Activated T-helper 2 cell treated with anti-CD3 and anti-CD28 coated beads, Interferon-gamma antibody, Interleukin-2, Interleukin-4, amounts not matched to agents 10 μg/mL and 5 μg/mL and 100 μg/mL, durations not matched to agents 14 hours and 24 hours and 36 hours (primary cell): ENCODE data around the gene PC. TPM values are rescaled to one million over a fixed set of nuclear protein-coding genes. Genes with fewer than 3 reads are reported as not detected.
A peak's percentile ranks its signal among the peaks of the same experiment; 100 is the strongest.

ENCODE experiments used
- DNase-seq: peaks from one replicate; pipeline ENCODE4 v3.0.0; 2021; ENCODE audit warnings: low spot score
- H3K27ac Mint-ChIP-seq: one replicate; pipeline ENCODE4 v1.8.0; 2021; ENCODE audit warnings: mixed read lengths
- H3K27me3 Mint-ChIP-seq: one replicate; pipeline ENCODE4 v1.8.0; 2021; ENCODE audit warnings: low read depth, mixed read lengths
- H3K36me3 Mint-ChIP-seq: one replicate; pipeline ENCODE4 v1.8.0; 2021; ENCODE audit warnings: low read depth, mixed read lengths
- H3K4me1 Mint-ChIP-seq: one replicate; pipeline ENCODE4 v1.8.0; 2021; ENCODE audit warnings: low read depth, mixed read lengths
- H3K4me3 Mint-ChIP-seq: one replicate; pipeline ENCODE4 v1.8.0; 2021; ENCODE audit warnings: low read depth, mild to moderate bottlenecking, moderate library complexity, mixed read lengths
- H3K9me3 Mint-ChIP-seq: one replicate; pipeline ENCODE4 v1.8.0; 2021; ENCODE audit warnings: mixed read lengths
- intact Hi-C: fragments of 100-400 bp; cut with micrococcal nuclease; formaldehyde crosslinking; loops from one replicate; pipeline ENCODE4 v1.15.1; 2023
- total RNA-seq: library from RNA; stranded (reverse); gene quantifications from 2 replicates; pipeline ENCODE4 v1.2.3, GENCODE V29; 2022

PC gene
- total RNA-seq, 1 donor from 2014 or later: 15.4 TPM

DNA sequence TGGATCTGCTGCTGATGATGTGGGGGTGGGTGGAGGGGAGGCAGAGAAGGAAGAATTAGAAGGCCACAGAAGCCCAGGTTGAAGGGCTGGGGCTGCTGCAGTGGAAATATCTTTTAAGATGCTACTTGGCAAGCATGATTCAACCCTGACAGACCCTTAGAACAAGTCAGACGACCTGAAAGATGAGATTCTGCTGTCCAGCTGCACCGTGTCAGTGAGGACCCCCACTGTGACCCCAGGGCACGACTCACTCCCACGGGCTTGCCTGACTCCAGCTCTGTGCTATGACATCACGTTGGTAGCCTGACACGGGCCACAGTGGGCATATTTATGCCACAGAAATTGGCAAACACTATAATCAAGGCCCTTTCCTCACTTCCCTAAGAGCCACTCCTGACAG, 65.3 kb downstream of the PC start:
- H3K36me3 Mint-ChIP-seq: no peaks in the 10 kb centered on the region
- H3K27ac Mint-ChIP-seq: no peak overlapping the region
- DNase-seq: no peak
- H3K27me3 Mint-ChIP-seq: peaks cover 9% of the 10 kb centered on the region
- H3K4me1 Mint-ChIP-seq: peaks cover 12% of the 10 kb centered on the region
- no peak overlapping the region for H3K4me3 Mint-ChIP-seq
- intact Hi-C loops: loop anchor here (10.0 kb wide), 1 partner anchor 82 kb away; the partner anchor contains the start of gene C11orf86
- H3K9me3 Mint-ChIP-seq: no peaks in the 10 kb centered on the region

DNA sequence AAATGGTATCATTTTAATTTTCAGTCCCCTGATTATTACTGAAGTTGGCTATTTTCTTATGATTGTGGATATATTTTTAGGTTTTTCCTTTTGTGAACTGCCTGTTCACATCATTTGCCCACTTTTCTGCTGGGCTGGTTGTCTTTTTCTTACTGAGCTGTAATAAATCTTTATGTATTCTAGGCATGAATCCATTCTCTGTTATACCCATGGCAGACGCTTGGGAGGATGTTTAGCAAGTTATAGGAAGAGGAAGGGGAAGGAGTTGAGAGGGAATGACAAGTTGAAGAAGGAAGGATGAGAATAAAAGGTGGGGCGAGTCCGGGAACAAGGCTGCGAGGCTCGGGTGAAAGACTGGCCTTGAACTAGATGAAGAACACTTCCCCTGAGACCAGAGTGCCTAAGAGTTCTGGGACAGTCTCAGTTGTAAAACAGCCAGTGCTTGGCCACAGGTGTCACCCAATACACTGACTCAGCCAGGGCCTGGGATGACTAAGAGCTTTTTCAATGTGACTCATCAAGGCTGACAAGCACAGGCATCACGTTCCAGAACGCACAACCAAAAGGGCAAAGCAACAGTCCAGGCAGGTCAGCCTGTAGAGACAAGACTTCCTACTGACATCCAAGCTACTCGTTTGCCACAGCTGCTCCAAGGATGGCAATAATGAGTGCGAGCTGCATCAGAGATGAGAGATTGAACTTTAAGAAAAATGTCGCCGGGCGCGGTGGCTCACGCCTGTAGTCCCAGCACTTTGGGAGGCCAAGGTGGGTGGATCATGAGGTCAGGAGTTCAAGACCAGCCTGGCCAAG, 66.1 kb downstream of the PC start:
- Mint-ChIP-seq H3K4me3 (no peak overlapping the region), H3K27ac (peak overlapping the region; percentile 60), H3K9me3 (no peaks in the 10 kb centered on the region), H3K27me3 (peaks cover 9% of the 10 kb centered on the region), H3K4me1 (peaks cover 12% of the 10 kb centered on the region), H3K36me3 (no peaks in the 10 kb centered on the region)
- peak; percentile 28 for DNase-seq
- intact Hi-C loops: loop anchor here (10.0 kb wide), 1 partner anchor 83 kb away; the partner anchor contains the start of gene C11orf86

DNA sequence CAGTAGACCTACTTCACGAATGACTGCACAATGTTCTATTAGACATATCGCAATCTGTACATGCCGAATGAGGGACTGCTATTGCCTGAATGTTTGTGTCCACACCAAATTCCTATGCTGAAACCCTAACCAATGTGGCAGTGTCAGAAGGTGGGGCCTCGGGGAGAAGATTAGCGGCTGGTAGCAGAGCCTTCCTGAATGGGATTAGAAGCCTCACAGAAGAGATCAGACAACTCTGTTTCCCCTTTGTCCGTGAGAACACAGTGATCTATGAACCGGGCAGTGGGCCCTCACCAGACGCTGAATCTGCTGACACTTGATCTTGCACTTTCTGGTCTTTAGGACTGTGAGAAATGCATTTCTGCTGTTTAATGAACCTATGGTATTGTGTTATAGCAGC, 68.2 kb downstream of the PC start:
- Mint-ChIP-seq H3K27me3 (peaks cover 4% of the 10 kb centered on the region), H3K27ac (no peak overlapping the region), H3K4me3 (no peak overlapping the region), H3K4me1 (peaks cover 12% of the 10 kb centered on the region), H3K9me3 (no peaks in the 10 kb centered on the region), H3K36me3 (no peaks in the 10 kb centered on the region)
- intact Hi-C loops: loop anchor here (10.0 kb wide), 1 partner anchor 85 kb away; the partner anchor contains the start of gene C11orf86
- no peak for DNase-seq

DNA sequence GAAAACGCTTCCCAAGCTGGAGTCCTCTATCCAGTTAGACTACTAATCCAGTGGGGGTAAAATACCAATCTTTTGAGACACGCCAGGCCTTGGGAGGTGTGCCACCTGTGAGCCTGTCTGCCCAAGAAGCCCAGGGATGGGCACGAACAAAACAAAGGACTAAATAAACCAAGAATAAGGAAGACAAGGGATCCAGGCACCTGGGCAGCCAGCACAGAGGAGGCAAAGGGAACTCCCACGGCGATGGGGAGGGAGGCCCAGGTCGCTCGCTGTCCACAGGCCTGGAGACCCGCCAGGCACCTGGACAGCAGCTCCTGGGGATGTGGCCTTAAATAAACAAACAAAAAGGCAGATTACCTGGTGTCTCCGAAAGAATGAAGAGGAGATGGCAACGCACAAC, 69.9 kb downstream of the PC start:
- Mint-ChIP-seq H3K27me3 (no peaks in the 10 kb centered on the region), H3K27ac (no peak overlapping the region)
- intact Hi-C loops: no loop called here

DNA sequence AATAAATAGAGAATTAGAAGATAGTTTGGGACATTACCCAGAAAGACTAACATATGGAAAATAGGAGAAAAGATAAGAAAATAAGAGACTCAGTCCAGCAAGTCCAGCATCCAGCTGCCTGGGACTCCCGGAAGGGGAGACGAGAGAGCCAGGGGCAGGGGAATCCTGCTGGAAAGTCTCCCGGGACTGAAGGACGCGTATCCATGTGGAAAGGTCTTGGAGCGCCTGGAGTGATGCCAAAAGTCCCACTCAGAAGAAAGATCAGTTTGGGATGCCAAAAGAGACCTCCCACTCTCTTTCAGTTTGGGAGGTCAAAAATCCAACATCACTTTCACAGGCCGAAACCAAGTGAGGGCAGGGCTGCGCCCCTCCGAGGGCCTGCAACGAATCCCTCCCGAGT, 70.7 kb downstream of the PC start:
- intact Hi-C loops: no loop called here

More for the DNA sequence above, 69.9 kb downstream of the PC start:
- Mint-ChIP-seq H3K4me3 (no peak overlapping the region), H3K4me1 (peaks cover 9% of the 10 kb centered on the region), H3K36me3 (no peaks in the 10 kb centered on the region), H3K9me3 (no peaks in the 10 kb centered on the region)
- DNase-seq: no peak

GRCh38 chr11:66886671-66887221, 71.4 kb downstream of the PC start:
- no peak overlapping the region for H3K27ac Mint-ChIP-seq
- H3K4me1 Mint-ChIP-seq: peaks cover 2% of the 10 kb centered on the region
- H3K36me3 Mint-ChIP-seq: no peaks in the 10 kb centered on the region
- H3K9me3 Mint-ChIP-seq: no peaks in the 10 kb centered on the region
- no peak for DNase-seq
- H3K27me3 Mint-ChIP-seq: no peaks in the 10 kb centered on the region
- intact Hi-C loops: no loop called here
- no peak overlapping the region for H3K4me3 Mint-ChIP-seq

More for the DNA sequence above, 70.7 kb downstream of the PC start:
- Mint-ChIP-seq H3K4me3 (no peak overlapping the region), H3K4me1 (peaks cover 8% of the 10 kb centered on the region), H3K9me3 (no peaks in the 10 kb centered on the region), H3K27ac (no peak overlapping the region), H3K27me3 (no peaks in the 10 kb centered on the region), H3K36me3 (no peaks in the 10 kb centered on the region)
- DNase-seq: no peak

GRCh38 chr11:66885950-66886440, 72.2 kb downstream of the PC start:
- no peaks in the 10 kb centered on the region for H3K9me3 Mint-ChIP-seq
- peaks cover under 1% of the 10 kb centered on the region for H3K4me1 Mint-ChIP-seq
- intact Hi-C loops: no loop called here
- H3K27ac Mint-ChIP-seq: no peak overlapping the region
- no peak for DNase-seq
- no peaks in the 10 kb centered on the region for H3K36me3 Mint-ChIP-seq
- H3K27me3 Mint-ChIP-seq: no peaks in the 10 kb centered on the region
- H3K4me3 Mint-ChIP-seq: no peak overlapping the region

DNA sequence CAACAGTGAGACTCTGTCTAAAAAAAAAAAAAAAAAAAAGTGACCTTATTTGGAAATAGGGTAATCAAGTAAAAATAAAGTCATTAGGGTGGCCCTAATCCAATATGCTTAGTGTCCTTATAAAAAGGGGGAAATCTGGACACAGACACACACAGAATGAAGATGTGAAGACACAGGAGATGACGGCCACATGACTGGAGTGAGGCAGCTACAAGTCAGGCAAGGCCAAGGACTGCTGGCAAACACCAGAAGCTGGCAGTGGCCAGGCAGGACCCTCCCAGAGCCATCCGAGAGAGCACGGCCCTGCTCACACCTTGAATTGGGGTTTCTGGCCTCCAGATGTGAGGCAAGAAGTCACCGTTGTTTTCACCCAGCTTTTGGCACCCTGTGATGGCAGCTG, 72.7 kb downstream of the PC start:
- no peak for DNase-seq
- no peak overlapping the region for H3K27ac Mint-ChIP-seq
- H3K36me3 Mint-ChIP-seq: no peaks in the 10 kb centered on the region
- intact Hi-C loops: no loop called here
- no peak overlapping the region for H3K4me3 Mint-ChIP-seq
- no peaks in the 10 kb centered on the region for H3K9me3 Mint-ChIP-seq
- peaks cover 6% of the 10 kb centered on the region for H3K4me1 Mint-ChIP-seq
- no peaks in the 10 kb centered on the region for H3K27me3 Mint-ChIP-seq

DNA sequence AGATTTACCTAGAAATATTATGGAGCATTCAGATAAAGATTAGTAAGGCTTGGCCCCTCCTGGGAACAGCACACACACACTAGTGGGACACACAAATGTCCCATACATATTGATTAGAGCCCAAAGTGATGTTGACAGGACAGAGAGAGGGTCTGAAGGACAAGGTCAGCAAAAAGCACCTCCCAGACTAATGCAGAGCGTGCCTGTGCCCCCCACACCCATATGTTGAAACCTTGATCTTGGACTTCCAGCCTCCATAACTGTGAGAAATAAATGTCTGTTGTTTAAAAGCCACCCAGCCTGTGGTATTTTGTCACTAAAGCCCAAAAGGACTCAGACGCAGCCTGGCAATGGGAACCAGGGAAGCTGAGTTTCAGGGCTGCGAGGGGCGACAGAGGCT, 73.7 kb downstream of the PC start:
- no peak for DNase-seq
- H3K4me3 Mint-ChIP-seq: no peak overlapping the region
- intact Hi-C loops: no loop called here
- peaks cover 7% of the 10 kb centered on the region for H3K4me1 Mint-ChIP-seq
- H3K27ac Mint-ChIP-seq: no peak overlapping the region
- H3K9me3 Mint-ChIP-seq: no peaks in the 10 kb centered on the region
- H3K36me3 Mint-ChIP-seq: no peaks in the 10 kb centered on the region
- H3K27me3 Mint-ChIP-seq: no peaks in the 10 kb centered on the region

- DNase-seq: peak; percentile 42
- H3K27me3 Mint-ChIP-seq: no peaks in the 10 kb centered on the region
- no peak overlapping the region for H3K4me3 Mint-ChIP-seq
- no peak overlapping the region for H3K27ac Mint-ChIP-seq
- H3K36me3 Mint-ChIP-seq: no peaks in the 10 kb centered on the region
- no peaks in the 10 kb centered on the region for H3K9me3 Mint-ChIP-seq
- intact Hi-C loops: loop anchor here (2.0 kb wide), 1 partner anchor 188 kb away; no protein-coding TSS in a partner anchor
- peaks cover 7% of the 10 kb centered on the region for H3K4me1 Mint-ChIP-seq
These were observed 74.9 kb downstream of the PC start for GRCh38 chr11:66883016-66883965.

- Mint-ChIP-seq H3K36me3 (no peaks in the 10 kb centered on the region), H3K4me3 (no peak overlapping the region), H3K4me1 (peaks cover 7% of the 10 kb centered on the region), H3K9me3 (no peaks in the 10 kb centered on the region), H3K27ac (no peak overlapping the region), H3K27me3 (no peaks in the 10 kb centered on the region)
- intact Hi-C loops: loop anchor here (2.0 kb wide), 1 partner anchor 188 kb away; no protein-coding TSS in a partner anchor
- no peak for DNase-seq
These were observed 75.6 kb downstream of the PC start for GRCh38 chr11:66882561-66883015.

DNA sequence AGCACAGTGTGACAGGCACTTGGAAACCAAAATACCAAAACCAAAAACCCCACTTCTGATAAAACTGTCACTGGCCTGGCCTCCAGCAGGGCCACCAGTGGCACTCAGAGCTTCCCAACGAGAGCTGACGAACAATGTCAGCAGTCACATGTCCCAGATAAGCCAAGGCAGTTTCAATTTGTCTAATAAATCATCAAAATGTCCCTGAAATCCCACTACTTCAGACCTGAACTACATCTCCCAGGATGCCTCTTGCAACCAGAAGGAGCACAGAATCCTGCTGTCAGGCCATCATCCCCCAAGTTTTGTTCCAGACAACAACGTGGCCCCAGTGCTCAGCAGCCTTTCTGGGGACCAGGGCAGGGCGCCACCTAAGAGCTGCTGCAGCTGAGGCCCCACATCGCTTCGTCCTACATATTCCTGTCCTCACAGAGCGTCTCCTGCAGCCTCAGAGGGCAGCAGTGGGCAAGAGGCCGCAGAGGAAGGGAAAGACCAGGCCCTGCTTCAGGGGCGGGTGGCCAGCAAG, 76.2 kb downstream of the PC start:
- peak overlapping the region; percentile 22 for H3K27ac Mint-ChIP-seq
- no peak for DNase-seq
- peaks cover 7% of the 10 kb centered on the region for H3K4me1 Mint-ChIP-seq
- H3K27me3 Mint-ChIP-seq: no peaks in the 10 kb centered on the region
- no peaks in the 10 kb centered on the region for H3K9me3 Mint-ChIP-seq
- intact Hi-C loops: loop anchor here (2.0 kb wide), 1 partner anchor 187 kb away; no protein-coding TSS in a partner anchor
- no peaks in the 10 kb centered on the region for H3K36me3 Mint-ChIP-seq
- H3K4me3 Mint-ChIP-seq: no peak overlapping the region
